NCI-H82 treated with DMSO at 0.1 percent for 48 hours (cell line): ENCODE data around the gene RNF17.

Experiments used
- DNase-seq: peaks from one replicate; lab custom pipeline; 2025; ENCODE audit not compliant: unreplicated experiment; lab: John Stamatoyannopoulos, UW

RNF17 gene

GRCh38 chr13:24894972-24895300, 131.0 kb downstream of the RNF17 start:
- DNase-seq = no peak

DNA sequence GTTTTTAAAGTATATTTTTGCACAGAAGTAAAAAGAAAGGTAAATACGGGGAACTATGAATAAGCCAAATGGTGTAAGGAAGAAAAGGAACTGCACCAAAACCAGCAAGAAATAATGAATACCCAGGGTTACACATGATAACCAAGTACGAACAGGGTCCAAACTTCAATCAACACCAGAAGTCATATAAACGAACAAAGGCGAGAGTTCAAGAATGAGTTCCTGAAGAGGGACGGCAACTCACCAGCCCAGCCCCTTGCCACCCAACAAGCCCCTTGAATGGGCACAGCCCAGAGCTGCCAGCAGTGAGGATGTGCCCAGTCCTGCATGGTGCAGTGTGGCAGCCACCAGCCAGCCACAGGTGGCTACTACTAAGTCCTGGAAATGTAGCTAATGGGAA, 132.1 kb downstream of the RNF17 start:
- DNase-seq = no peak

DNA sequence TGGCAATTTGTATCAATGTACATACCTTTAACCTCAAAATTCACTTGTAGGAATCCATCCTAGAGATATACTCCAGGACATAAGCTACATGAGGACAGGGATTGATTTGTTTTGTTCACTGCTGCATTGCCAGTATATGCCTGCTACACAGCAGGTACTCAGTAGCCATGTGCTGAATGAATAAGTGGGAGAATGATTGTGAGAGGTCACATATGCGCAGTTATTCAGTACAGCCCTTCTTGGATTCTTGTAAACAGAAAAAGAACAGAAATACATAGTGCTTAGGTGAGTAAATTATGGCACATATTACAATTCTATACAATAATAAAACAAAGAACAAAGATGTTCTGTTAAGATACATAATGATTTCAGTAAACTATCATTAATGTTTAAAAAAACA, 133.3 kb downstream of the RNF17 start:
- no peak for DNase-seq

DNA sequence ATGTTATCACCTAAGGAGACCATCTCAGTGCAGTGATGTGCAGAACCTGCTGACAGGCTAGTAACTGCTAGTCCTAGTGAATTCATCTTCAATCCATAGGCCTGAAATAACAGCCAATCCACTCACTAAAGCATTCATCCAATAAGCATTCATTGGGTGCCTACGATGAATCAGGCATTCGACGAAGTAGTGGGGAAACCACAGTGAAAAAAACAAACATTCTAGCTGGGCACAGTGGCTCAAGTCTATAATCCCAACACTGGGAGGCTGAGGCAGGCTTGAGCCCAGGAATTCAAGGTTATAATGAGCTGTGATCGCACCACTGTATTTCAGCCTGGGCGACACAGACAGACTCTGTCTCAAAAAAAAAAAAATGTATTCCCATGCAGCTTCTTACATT, 135.6 kb downstream of the RNF17 start:
- DNase-seq = no peak

DNA sequence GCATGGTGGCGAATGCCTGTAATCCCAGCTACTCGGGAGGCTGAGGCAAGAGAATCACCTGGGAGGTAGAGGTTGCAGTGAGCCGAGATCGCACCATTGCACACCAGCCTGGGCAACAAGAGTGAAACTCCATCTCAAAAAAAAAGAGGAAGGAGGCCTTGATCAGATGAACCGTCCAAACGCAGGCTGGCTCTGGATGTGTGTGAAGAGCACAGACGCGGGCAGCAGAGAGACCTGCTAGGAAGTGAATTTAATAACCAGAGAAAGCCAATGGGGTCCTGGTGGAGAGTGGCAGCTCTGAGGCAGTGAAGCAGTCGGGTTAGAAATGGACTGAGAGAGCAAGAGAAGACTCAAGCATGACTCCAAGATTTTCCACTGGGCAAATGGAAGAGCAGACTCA, 136.5 kb downstream of the RNF17 start:
- no peak for DNase-seq

DNA sequence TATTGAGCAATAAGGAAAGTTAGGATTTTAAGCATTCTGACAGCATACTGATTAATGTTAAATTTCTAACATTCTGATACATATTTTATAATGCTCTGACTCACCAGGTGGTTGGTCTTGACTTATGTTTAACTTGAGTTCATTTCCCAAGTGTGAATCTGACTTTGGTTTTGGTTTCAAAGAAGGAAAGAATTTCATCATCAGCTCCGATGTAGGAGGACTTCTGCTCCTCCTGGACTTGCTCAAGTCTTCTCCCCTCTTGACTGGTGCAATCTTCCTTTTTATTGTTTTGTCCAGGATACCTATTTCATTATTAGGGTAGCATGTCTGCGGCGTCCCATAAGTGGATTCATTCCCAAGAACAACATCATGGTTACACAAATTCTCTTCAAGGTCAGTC, 141.3 kb downstream of the RNF17 start:
- DNase-seq = no peak

DNA sequence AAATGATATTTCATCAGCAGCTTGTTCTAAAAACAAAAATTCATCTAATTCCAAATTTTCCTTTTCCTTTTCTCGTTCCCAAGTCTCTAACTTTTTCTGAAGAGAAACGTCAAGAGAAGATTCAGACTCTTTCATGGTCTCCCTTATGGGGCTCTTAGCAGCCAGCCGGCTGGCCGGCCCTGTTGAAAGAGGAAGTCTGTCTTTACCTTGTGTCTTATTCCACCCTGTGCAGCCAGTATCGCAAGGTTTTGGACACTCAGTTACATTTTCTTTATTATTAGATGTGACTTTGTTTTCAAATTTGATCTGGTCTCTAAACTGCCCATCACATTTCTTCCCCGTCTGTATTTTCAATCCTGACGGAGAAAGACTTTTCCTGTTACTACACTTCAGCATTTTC, 142.3 kb downstream of the RNF17 start:
- DNase-seq = no peak

- no peak for DNase-seq
These were observed 146.6 kb downstream of the RNF17 start for GRCh38 chr13:24910502-24911132.

GRCh38 chr13:24911133-24911908, 147.4 kb downstream of the RNF17 start:
- DNase-seq = no peak

- no peak for DNase-seq
These were observed 152.5 kb downstream of the RNF17 start for GRCh38 chr13:24916464-24916863.

GRCh38 chr13:24921003-24921402, 157.0 kb downstream of the RNF17 start:
- DNase-seq = no peak

DNA sequence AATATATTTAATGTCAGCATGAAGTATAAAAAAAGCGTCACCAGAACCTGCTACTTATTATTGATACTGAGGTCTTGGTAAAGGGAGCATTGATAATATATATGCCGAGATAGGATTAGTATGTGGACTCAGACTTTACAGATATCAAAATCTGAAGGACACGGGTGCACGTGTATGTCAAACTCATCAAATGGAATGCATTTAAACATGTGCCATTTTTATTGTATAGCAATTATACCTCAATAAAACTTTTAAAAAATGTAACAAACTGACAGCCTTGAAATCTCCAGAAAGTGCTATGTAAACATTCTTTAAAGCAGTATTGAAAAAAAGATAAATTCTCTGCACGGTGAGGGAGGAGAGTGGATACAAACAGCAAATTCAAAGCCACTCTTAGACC, 157.9 kb downstream of the RNF17 start:
- DNase-seq = no peak

DNA sequence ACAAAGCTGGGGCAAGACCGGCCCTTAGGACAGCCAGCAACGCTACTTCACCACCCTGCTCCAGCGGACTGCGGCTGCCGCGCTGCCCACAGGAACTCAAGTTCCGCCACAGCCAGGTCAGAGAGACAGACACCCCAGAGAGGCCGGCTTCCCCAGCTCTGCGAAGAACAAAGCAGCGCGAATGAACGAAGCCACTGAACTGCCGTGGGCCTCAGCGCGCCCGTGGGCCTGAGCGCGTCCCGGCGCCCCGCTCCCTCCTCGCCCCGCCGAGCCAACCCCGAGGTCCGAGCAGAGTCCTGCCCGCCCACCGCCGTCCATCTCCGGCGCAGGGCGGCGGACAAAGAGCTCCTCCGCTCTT, 158.4 kb downstream of the RNF17 start:
- no peak for DNase-seq

DNA sequence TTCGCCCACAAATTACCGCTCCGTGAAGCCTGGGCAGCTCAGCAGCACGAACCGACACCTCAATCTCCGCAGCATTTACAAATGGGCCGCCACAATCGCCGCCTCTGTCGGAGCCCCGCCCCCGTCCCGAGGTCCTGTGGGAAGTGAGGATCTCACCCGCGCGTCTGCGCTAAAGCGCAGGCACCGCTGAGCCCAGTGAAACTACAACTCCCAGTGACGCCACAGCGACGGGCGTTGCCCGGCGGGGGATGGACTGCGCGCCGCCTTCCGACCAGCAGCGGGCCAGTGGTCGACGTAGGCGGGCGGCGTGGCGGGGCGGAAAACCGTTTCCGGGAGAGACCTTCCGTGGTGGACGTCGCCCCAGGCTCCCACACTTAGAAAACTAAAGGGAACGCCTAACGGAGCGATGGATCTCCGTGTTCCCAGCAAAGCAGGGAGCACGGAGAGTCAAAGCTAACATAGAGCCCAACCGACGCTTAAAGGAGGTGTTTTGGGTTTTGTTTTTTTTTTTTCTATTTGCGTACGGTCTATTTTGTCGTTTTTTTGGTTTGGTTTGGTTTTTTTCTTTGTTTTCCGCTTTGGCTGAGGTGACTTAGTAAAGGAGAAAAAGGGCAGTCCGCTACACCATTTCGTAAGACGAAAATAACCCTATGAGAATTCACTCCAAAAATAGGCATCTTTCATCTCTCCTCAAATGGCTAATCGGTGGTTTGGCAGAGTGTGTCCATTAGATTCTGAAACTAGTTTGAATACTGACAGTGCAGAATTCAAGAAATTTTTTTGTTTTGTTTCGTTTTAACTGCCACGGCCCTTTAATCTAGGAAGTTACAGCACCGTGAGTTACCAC, 159.0 kb downstream of the RNF17 start:
- peak; percentile 91 for DNase-seq

DNA sequence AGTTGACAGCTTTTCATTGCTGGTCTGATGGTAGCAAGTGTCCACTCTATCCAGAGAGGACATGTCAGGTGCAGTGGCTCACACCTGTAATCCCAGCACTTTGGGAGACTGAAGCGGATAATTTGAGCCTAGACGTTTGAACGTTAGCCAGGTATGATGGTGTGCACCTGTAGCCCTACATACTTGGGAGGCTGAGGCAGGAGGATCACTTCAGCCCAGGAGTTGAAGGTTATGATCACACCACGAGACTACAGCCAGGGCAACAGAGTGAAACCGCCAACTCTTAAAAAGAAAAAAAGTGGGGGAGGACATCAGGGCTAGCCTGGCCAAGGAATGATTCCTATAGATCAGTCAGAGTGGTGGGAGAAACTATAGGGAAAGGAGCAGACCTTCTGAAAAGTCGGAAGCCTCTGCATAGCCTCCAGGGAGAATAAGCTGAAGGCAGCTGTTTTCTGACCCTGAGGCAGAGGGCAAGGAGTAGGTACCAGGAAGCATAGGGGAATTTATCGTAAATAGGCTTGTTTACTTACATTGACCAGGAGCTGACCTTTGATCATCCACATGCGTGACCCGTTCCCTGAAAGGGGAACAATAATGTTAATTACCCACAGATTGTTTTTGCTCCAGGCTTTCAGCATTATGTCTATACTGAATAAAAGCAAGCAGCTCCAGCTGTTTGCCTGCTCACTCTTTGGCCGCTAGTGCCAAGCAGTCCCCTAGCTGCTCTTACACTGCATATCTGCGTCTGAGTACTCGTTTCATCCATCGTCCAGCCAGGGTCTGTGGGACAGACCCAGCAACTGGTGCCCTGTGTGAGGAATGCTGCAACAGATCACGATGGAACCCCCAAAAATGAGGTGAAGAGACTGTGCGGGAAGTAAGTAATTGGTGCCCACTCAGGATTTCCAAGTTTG, 161.6 kb downstream of the RNF17 start:
- DNase-seq = no peak

DNA sequence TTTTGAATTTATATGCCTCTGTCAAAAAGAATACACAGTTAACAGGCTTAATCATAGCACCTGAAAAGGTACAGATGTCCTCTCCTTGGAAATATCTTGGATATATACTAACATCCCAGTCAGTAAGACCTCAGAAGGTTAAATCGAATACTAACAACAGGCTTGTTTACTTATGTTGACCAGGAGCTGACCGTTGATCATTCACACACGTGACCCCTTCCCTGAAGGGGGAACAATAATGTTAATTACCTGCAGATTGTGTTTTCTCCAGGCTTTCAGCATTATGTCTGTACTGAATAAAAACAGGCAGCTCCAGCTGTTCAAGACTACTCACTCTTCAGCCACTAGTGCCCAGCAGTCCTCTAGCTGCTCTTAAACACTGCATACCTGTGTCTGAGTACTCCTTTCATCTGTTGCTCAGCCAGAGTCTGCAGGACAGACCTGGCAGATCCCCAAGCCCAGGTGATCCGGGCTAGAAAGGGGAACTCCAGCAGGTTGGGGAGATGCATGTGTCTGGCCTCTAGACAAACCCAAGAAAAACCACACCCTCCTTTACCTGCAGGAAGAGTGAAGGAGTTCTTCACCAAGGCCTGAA, 163.9 kb downstream of the RNF17 start:
- no peak for DNase-seq

GRCh38 chr13:24929196-24929595, 165.2 kb downstream of the RNF17 start:
- no peak for DNase-seq
